ENCODE results near the gene FAM241B.

- no peak for TF ChIP-seq SUZ12 (IDR thresholded peaks at IDR 0.05)
- no peak for TF ChIP-seq ARNT (IDR thresholded peaks at IDR 0.05)
- TF ChIP-seq L3MBTL2 (conservative IDR thresholded peaks at IDR 0.05), result no peak
- no peak for TF ChIP-seq FOXM1 (IDR thresholded peaks at IDR 0.05; ENCODE audit: borderline replicate concordance)
- no peak for TF ChIP-seq BHLHE40 (IDR thresholded peaks at IDR 0.05; ENCODE audit: borderline replicate concordance)
- no peak for TF ChIP-seq NFRKB (IDR thresholded peaks at IDR 0.05)
- no peak for TF ChIP-seq ZNF384 (IDR thresholded peaks at IDR 0.05)
- no peak for TF ChIP-seq SP1 (IDR thresholded peaks at IDR 0.05)
- no peak for TF ChIP-seq FOXA1 (IDR thresholded peaks at IDR 0.05)
- TF ChIP-seq ELF4 (IDR thresholded peaks at IDR 0.05), result no peak
- TF ChIP-seq CTBP1 (IDR thresholded peaks at IDR 0.05; ENCODE audit: borderline replicate concordance), result no peak
- no peak for TF ChIP-seq FOXK2 (IDR thresholded peaks at IDR 0.05)
- no peak for TF ChIP-seq TARDBP (IDR thresholded peaks at IDR 0.05)
These were observed 11.4 kb downstream of the FAM241B start for GRCh38 chr10:69641261-69641980.
